T-cell (primary cell): ENCODE data around the gene KAZN. TPM values are rescaled to one million over a fixed set of nuclear protein-coding genes. Genes with fewer than 3 reads are reported as not detected.

Experiments used
- ATAC-seq, 4 experiments: fragments of 200-7000 bp in 3 of 4; fragments of 150-1000 bp in 1 of 4; cut with Tn5 transposase; replicated peaks in 1 of 4; 1 replicate in 3 of 4; 2 replicates in 1 of 4; pipeline ENCODE4 v1.10.0; 2021; ENCODE audit warnings: moderate library complexity in 3 of 4, mild to moderate bottlenecking in 2 of 4, moderate number of reproducible peaks in 1 of 4
- CTCF ChIA-PET, 2 donors: fragments of 300-600 bp; sonication (Branson Sonifier 250); formaldehyde crosslinking; loops; one replicate each; lab custom pipeline; 2022; ENCODE audit warnings: antibody characterized with exemption in 2 of 2; lab: Charles Lee
- POLR2A ChIA-PET, 2 donors: fragments of 300-600 bp; sonication (Branson Sonifier 250); formaldehyde crosslinking; loops; one replicate each; lab custom pipeline; 2022; ENCODE audit warnings: antibody characterized with exemption in 2 of 2; lab: Charles Lee
- DNase-seq, 35 experiments: peaks; one replicate each; pipeline versions ENCODE4 v3.0.0 to v3.0.0-alpha.2; 2013 to 2023
- H3K27ac ChIP-seq: one replicate; pipeline ENCODE4 v1.5.1; 2013; ENCODE audit warnings: low read length
- H3K27me3 ChIP-seq, 2 experiments: replicated peaks in 1 of 2; 1 replicate in 1 of 2; 2 replicates in 1 of 2; pipeline versions ENCODE4 v1.6.1 to v1.7.0; 2013; ENCODE audit warnings: low read length in 1 of 2, mixed read lengths in 1 of 2; ENCODE audit not compliant: control insufficient read depth in 2 of 2, insufficient read depth in 2 of 2; ENCODE audit errors: extremely low read depth in 1 of 2
- H3K36me3 ChIP-seq, 2 donors: 1 replicate in 1 of 2; 2 replicates in 1 of 2; pipeline versions ENCODE4 v1.6.1 to v1.7.0; 2013; ENCODE audit warnings: low read length in 1 of 2; ENCODE audit not compliant: control insufficient read depth in 2 of 2, insufficient read depth in 1 of 2; ENCODE audit errors: extremely low read depth in 1 of 2
- H3K4me1 ChIP-seq, 2 experiments: 1 replicate in 1 of 2; 2 replicates in 1 of 2; pipeline versions ENCODE4 v1.6.1 to v1.7.0; 2013; ENCODE audit warnings: low read length in 2 of 2, mixed read lengths in 1 of 2; ENCODE audit not compliant: insufficient read depth in 2 of 2, control insufficient read depth in 1 of 2; ENCODE audit errors: extremely low read depth in 1 of 2
- H3K4me3 ChIP-seq, 2 donors: 1 replicate in 1 of 2; 2 replicates in 1 of 2; pipeline versions ENCODE4 v1.5.1 to v1.7.0; 2013; ENCODE audit warnings: mild to moderate bottlenecking in 2 of 2, low read length in 1 of 2, moderate library complexity in 1 of 2; ENCODE audit not compliant: control insufficient read depth in 1 of 2; ENCODE audit errors: extremely low read depth in 1 of 2
- H3K9me3 ChIP-seq: 2 replicates; pipeline ENCODE4 v1.7.0; 2013
- H3K27ac Mint-ChIP-seq, 2 donors: one replicate each; pipeline ENCODE4 v1.8.0; 2020 to 2021; ENCODE audit warnings: mild to moderate bottlenecking in 2 of 2, mixed read lengths in 2 of 2
- H3K27me3 Mint-ChIP-seq, 2 donors: one replicate each; pipeline ENCODE4 v1.8.0; 2021 to 2022; ENCODE audit warnings: mixed read lengths in 2 of 2
- H3K36me3 Mint-ChIP-seq: one replicate; pipeline ENCODE4 v1.8.0; 2021; ENCODE audit warnings: mixed read lengths
- H3K4me1 Mint-ChIP-seq, 3 donors: one replicate each; pipeline ENCODE4 v1.8.0; 2020 to 2022; ENCODE audit warnings: mixed read lengths in 3 of 3, mild to moderate bottlenecking in 1 of 3
- H3K4me3 Mint-ChIP-seq, 3 donors: one replicate each; pipeline ENCODE4 v1.8.0; 2020 to 2022; ENCODE audit warnings: mild to moderate bottlenecking in 3 of 3, mixed read lengths in 3 of 3, moderate library complexity in 3 of 3
- H3K9me3 Mint-ChIP-seq, 3 donors: one replicate each; pipeline ENCODE4 v1.8.0; 2020 to 2022; ENCODE audit warnings: mixed read lengths in 3 of 3
- WGBS: methylation state at CpG from one replicate; pipeline ENCODE4 v1.1.5; 2013; ENCODE audit warnings: missing lambda C conversion rate; ENCODE audit not compliant: insufficient coverage; 5-methylcytosine and 5-hydroxymethylcytosine counted together
- total RNA-seq, 35 experiments: library from RNA in 6 of 35; stranded (reverse) in 6 of 35; fragments of 120-200 nt in 1 of 35; gene quantifications; one replicate each; pipeline versions ENCODE4 v1.2.1 to v1.2.4 and lab custom pipeline; 2013 to 2026

The KAZN gene
- total RNA-seq, 5 donors from 2014 or later (not counting 1 experiment from before 2014, with no cell fraction given) = 0.18 to 0.58 (median 0.30) TPM

GRCh38 chr1:15157524-15158399 lies 559.3 kb downstream of the KAZN start:
- peaks cover 0 to 30% of the 10 kb centered on the region in 2 experiments for H3K27me3 ChIP-seq
- no peak overlapping the region for H3K27ac ChIP-seq
- WGBS = 83% methylated on average over 14 of the region's 17 CpGs
- no peak overlapping the region for H3K27ac Mint-ChIP-seq
- no peak for ATAC-seq
- no peaks in the 10 kb centered on the region for H3K36me3 Mint-ChIP-seq
- H3K9me3 Mint-ChIP-seq = no peaks in the 10 kb centered on the region
- H3K27me3 Mint-ChIP-seq = peaks cover 18 to 30% of the 10 kb centered on the region in 2 donors
- CTCF ChIA-PET = no interaction called here
- DNase-seq = no peak
- peaks cover 17 to 33% (median 24%) of the 10 kb centered on the region in 3 donors for H3K4me1 Mint-ChIP-seq
- no peaks in the 10 kb centered on the region for H3K36me3 ChIP-seq
- H3K4me3 ChIP-seq = no peak overlapping the region
- POLR2A ChIA-PET = no interaction called here
- H3K4me1 ChIP-seq = peaks cover 3 to 28% of the 10 kb centered on the region in 2 experiments
- H3K9me3 ChIP-seq = no peaks in the 10 kb centered on the region
- no peak overlapping the region for H3K4me3 Mint-ChIP-seq

GRCh38 chr1:15158506-15159165 lies 560.2 kb downstream of the KAZN start:
- no peak overlapping the region for H3K4me3 Mint-ChIP-seq
- Histone ChIP-seq H3K9me3 (no peaks in the 10 kb centered on the region), H3K36me3 (no peaks in the 10 kb centered on the region), H3K27ac (no peak overlapping the region), H3K27me3 (peaks cover 0 to 23% of the 10 kb centered on the region in 2 experiments), H3K4me3 (no peak overlapping the region), H3K4me1 (peaks cover 3 to 21% of the 10 kb centered on the region in 2 experiments)
- DNase-seq (no peak), ATAC-seq (no peak)
- H3K36me3 Mint-ChIP-seq = no peaks in the 10 kb centered on the region
- H3K4me1 Mint-ChIP-seq = peaks cover 17 to 29% (median 21%) of the 10 kb centered on the region in 3 donors
- H3K27ac Mint-ChIP-seq = no peak overlapping the region
- POLR2A ChIA-PET = no interaction called here
- WGBS = 76% methylated on average over 8 of the region's 13 CpGs
- CTCF ChIA-PET = no interaction called here
- H3K9me3 Mint-ChIP-seq = no peaks in the 10 kb centered on the region
- H3K27me3 Mint-ChIP-seq = peaks cover 20 to 26% of the 10 kb centered on the region in 2 donors

GRCh38 chr1:15159166-15159555 lies 560.7 kb downstream of the KAZN start:
- DNase-seq = no peak
- ATAC-seq = no peak
- ChIA-PET POLR2A (no interaction called here), CTCF (no interaction called here)
- Histone ChIP-seq H3K36me3 (no peaks in the 10 kb centered on the region), H3K27me3 (peaks cover 0 to 19% of the 10 kb centered on the region in 2 experiments), H3K4me3 (no peak overlapping the region), H3K4me1 (peaks cover 3 to 20% of the 10 kb centered on the region in 2 experiments), H3K27ac (no peak overlapping the region), H3K9me3 (no peaks in the 10 kb centered on the region)
- H3K27me3 Mint-ChIP-seq = peaks cover 19 to 24% of the 10 kb centered on the region in 2 donors
- no peaks in the 10 kb centered on the region for H3K9me3 Mint-ChIP-seq
- H3K36me3 Mint-ChIP-seq = no peaks in the 10 kb centered on the region
- no peak overlapping the region for H3K4me3 Mint-ChIP-seq
- 86% methylated on average over 5 of the region's 7 CpGs for WGBS
- H3K27ac Mint-ChIP-seq = no peak overlapping the region
- H3K4me1 Mint-ChIP-seq = peaks cover 17 to 28% (median 20%) of the 10 kb centered on the region in 3 donors

- Histone ChIP-seq H3K27me3 (peaks cover 0 to 4% of the 10 kb centered on the region in 2 experiments), H3K36me3 (no peaks in the 10 kb centered on the region), H3K27ac (no peak overlapping the region), H3K4me3 (no peak overlapping the region), H3K9me3 (no peaks in the 10 kb centered on the region), H3K4me1 (peaks cover 0 to 13% of the 10 kb centered on the region in 2 experiments)
- ChIA-PET CTCF (no interaction called here), POLR2A (no interaction called here)
- Mint-ChIP-seq H3K27me3 (peaks cover 12 to 13% of the 10 kb centered on the region in 2 donors), H3K36me3 (no peaks in the 10 kb centered on the region), H3K4me1 (peaks cover 12 to 16% (median 13%) of the 10 kb centered on the region in 3 donors), H3K9me3 (no peaks in the 10 kb centered on the region), H3K4me3 (no peak overlapping the region), H3K27ac (no peak overlapping the region)
- ATAC-seq (no peak), DNase-seq (no peak)
- 67% methylated on average over 6 of the region's 8 CpGs for WGBS
These were observed 562.1 kb downstream of the KAZN start for GRCh38 chr1:15160626-15161025.

GRCh38 chr1:15167386-15167785 lies 568.9 kb downstream of the KAZN start:
- CTCF ChIA-PET = no interaction called here

More at GRCh38 chr1:15167386-15167785, 568.9 kb downstream of the KAZN start:
- no peak overlapping the region for H3K27ac Mint-ChIP-seq
- no peak for DNase-seq
- H3K9me3 Mint-ChIP-seq = no peaks in the 10 kb centered on the region
- H3K4me3 ChIP-seq = no peak overlapping the region
- no peak overlapping the region for H3K4me3 Mint-ChIP-seq
- H3K27ac ChIP-seq = no peak overlapping the region
- no peak for ATAC-seq
- H3K36me3 Mint-ChIP-seq = no peaks in the 10 kb centered on the region
- 83% methylated on average over 1 of the region's 3 CpGs for WGBS
- H3K27me3 Mint-ChIP-seq = peaks cover 9 to 31% of the 10 kb centered on the region in 2 donors
- POLR2A ChIA-PET = no interaction called here
- H3K36me3 ChIP-seq = no peaks in the 10 kb centered on the region
- H3K27me3 ChIP-seq = peaks cover 0 to 7% of the 10 kb centered on the region in 2 experiments
- H3K9me3 ChIP-seq = no peaks in the 10 kb centered on the region
- H3K4me1 ChIP-seq = no peaks in the 10 kb centered on the region
- peaks cover 0 to 6% (median 3%) of the 10 kb centered on the region in 3 donors for H3K4me1 Mint-ChIP-seq
